ENCODE results near the gene VSIR.

VSIR gene

GRCh38 chr10:71782221-71782916 lies 9.0 kb upstream of the VSIR start:
- no peak for DNase-seq

GRCh38 chr10:71780719-71781118 lies 7.4 kb upstream of the VSIR start:
- no peak for DNase-seq

GRCh38 chr10:71780156-71780555 lies 6.8 kb upstream of the VSIR start:
- DNase-seq: no peak

- DNase-seq: no peak
Observed at GRCh38 chr10:71779641-71780040, 6.3 kb upstream of the VSIR start.

- no peak for DNase-seq
Observed at GRCh38 chr10:71778071-71778825, 4.9 kb upstream of the VSIR start.

GRCh38 chr10:71777213-71777985 lies 4.1 kb upstream of the VSIR start:
- DNase-seq: no peak

- no peak for DNase-seq
Observed at GRCh38 chr10:71776481-71776925, 3.2 kb upstream of the VSIR start.

GRCh38 chr10:71774916-71775702 lies 1.8 kb upstream of the VSIR start:
- DNase-seq: no peak

GRCh38 chr10:71772832-71773220 lies 494 bp downstream of the VSIR start:
- DNase-seq: no peak

GRCh38 chr10:71771821-71772617 lies 1.3 kb downstream of the VSIR start:
- DNase-seq: peak; percentile 65

GRCh38 chr10:71771204-71771603 lies 2.1 kb downstream of the VSIR start:
- DNase-seq: no peak

GRCh38 chr10:71770789-71771188 lies 2.5 kb downstream of the VSIR start:
- no peak for DNase-seq

GRCh38 chr10:71770255-71770654 lies 3.1 kb downstream of the VSIR start:
- no peak for DNase-seq

GRCh38 chr10:71769279-71769823 lies 4.0 kb downstream of the VSIR start:
- DNase-seq: no peak

GRCh38 chr10:71767420-71768035 lies 5.8 kb downstream of the VSIR start:
- DNase-seq: no peak

- no peak for DNase-seq
Observed at GRCh38 chr10:71766717-71767419, 6.5 kb downstream of the VSIR start.

- no peak for DNase-seq
Observed at GRCh38 chr10:71765906-71766716, 7.2 kb downstream of the VSIR start.

GRCh38 chr10:71765176-71765904 lies 8.0 kb downstream of the VSIR start:
- no peak for DNase-seq

Measured in activated T-cell treated with anti-CD3 and anti-CD28 coated beads for 4 hours (primary cell).